Measurements from ENCODE around the gene EYA3. TPM values are rescaled to one million over a fixed set of nuclear protein-coding genes. Genes with fewer than 3 reads are reported as not detected.

The EYA3 gene
- total and polyA plus RNA-seq, 7 donors: 3.6 to 15.3 (median 13.1) TPM

GRCh38 chr1:27960762-27961645, 127.4 kb downstream of the EYA3 start:
- DNase-seq: no peak
- Histone ChIP-seq H3K36me3 (ENCODE audit: insufficient read depth in 1 of 2, low read depth in 1 of 2) (peaks cover 0 to 18% of the 10 kb centered on the region in 2 donors), H3K4me1 (no peaks in the 10 kb centered on the region), H3K9me3 (no peaks in the 10 kb centered on the region), H3K4me3 (peak overlapping the region; percentile 86), H3K27ac (peak overlapping the region; percentile 81), H3K27me3 (ENCODE audit: insufficient read depth in 3 of 3, low read length in 2 of 3) (no peaks in the 10 kb centered on the region)
- TF ChIP-seq, protein P1, sequence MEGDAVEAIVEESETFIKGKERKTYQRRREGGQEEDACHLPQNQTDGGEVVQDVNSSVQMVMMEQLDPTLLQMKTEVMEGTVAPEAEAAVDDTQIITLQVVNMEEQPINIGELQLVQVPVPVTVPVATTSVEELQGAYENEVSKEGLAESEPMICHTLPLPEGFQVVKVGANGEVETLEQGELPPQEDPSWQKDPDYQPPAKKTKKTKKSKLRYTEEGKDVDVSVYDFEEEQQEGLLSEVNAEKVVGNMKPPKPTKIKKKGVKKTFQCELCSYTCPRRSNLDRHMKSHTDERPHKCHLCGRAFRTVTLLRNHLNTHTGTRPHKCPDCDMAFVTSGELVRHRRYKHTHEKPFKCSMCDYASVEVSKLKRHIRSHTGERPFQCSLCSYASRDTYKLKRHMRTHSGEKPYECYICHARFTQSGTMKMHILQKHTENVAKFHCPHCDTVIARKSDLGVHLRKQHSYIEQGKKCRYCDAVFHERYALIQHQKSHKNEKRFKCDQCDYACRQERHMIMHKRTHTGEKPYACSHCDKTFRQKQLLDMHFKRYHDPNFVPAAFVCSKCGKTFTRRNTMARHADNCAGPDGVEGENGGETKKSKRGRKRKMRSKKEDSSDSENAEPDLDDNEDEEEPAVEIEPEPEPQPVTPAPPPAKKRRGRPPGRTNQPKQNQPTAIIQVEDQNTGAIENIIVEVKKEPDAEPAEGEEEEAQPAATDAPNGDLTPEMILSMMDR (IDR thresholded peaks at IDR 0.05): no peak
- intact Hi-C loops (cut with DNase I): no loop called here
- ATAC-seq: peak; percentile 36 to 63 (median 48)
- 44 to 55% (median 48%) methylated on average over 13 of the region's 13 CpGs for WGBS, 3 donors

DNA sequence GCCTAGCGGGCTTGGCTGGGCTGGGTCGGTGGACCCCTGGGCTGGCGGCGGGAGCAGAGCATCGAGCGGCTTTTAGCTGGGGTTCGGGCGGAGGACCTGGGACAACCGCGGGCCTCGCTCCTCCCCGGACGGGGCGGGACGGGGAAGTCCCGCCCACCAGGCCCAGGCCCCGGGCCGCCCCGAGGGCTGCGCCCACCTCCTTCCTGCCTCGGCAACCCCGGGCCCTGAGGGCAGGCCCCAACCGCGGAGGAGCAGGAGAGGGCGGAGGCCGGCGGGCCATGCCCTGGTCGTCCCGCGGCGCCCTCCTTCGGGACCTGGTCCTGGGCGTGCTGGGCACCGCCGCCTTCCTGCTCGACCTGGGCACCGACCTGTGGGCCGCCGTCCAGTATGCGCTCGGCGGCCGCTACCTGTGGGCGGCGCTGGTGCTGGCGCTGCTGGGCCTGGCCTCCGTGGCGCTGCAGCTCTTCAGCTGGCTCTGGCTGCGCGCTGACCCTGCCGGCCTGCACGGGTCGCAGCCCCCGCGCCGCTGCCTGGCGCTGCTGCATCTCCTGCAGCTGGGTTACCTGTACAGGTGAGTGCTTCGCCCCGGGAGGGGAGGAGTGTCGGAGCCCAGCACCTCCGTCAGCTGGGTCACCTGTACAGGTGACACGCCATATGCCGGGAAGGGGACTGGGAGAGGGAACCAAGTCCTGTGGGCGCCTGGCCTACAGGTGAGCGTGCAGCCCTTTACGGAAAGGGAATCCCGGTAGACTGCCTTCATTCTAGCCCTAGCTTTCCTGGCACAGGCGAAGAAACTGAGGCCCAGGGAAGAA, 128.4 kb downstream of the EYA3 start, which contains the start of gene XKR8:
Gene XKR8, plus strand, starts transcription at position 182 of the 812 bp plus-strand sequence. Its CDS starts 97 bp downstream, at position 279.
- DNase-seq: peak; percentile 78 to 85
- intact Hi-C loops (cut with DNase I): no loop called here
- WGBS, 3 donors: 7 to 11% (median 9%) methylated on average over 49 to 68 of the region's 68 CpGs
- H3K9me3 ChIP-seq: no peaks in the 10 kb centered on the region
- H3K4me3 ChIP-seq: peak within 1 kb of the TSS; percentile 86
- no peaks in the 10 kb centered on the region for H3K27me3 ChIP-seq (ENCODE audit: insufficient read depth in 3 of 3, low read length in 2 of 3)
- H3K4me1 ChIP-seq: no peaks in the 10 kb centered on the region
- TF ChIP-seq, protein P1 (IDR thresholded peaks at IDR 0.05): peak; percentile 16
- H3K27ac ChIP-seq: peak within 1 kb of the TSS; percentile 81
- ATAC-seq: peak; percentile 84 to 91 (median 88)
- peaks cover 0 to 13% of the 10 kb centered on the region in 2 donors for H3K36me3 ChIP-seq (ENCODE audit: insufficient read depth in 1 of 2, low read depth in 1 of 2)

GRCh38 chr1:27958513-27958912, 129.9 kb downstream of the EYA3 start:
- intact Hi-C loops (cut with DNase I): no loop called here
- TF ChIP-seq, protein P1 (IDR thresholded peaks at IDR 0.05): no peak
- ATAC-seq: no peak
- Histone ChIP-seq H3K36me3 (ENCODE audit: insufficient read depth in 1 of 2, low read depth in 1 of 2) (peaks cover 0 to 4% of the 10 kb centered on the region in 2 donors), H3K4me1 (no peaks in the 10 kb centered on the region), H3K27me3 (ENCODE audit: insufficient read depth in 3 of 3, low read length in 2 of 3) (no peaks in the 10 kb centered on the region), H3K9me3 (no peaks in the 10 kb centered on the region), H3K4me3 (no peak overlapping the region), H3K27ac (no peak overlapping the region)
- peak in 1 of 2 donors; percentile 57 for DNase-seq
- WGBS, 3 donors: 94 to 97% (median 96%) methylated on average over 26 of the region's 26 CpGs

GRCh38 chr1:27957655-27958054, 130.8 kb downstream of the EYA3 start:
- no peak for DNase-seq
- intact Hi-C loops (cut with DNase I): no loop called here
- WGBS, 3 donors: 92 to 98% (median 96%) methylated on average over 5 of the region's 5 CpGs

More at GRCh38 chr1:27957655-27958054, 130.8 kb downstream of the EYA3 start:
- Histone ChIP-seq H3K4me3 (no peak overlapping the region), H3K27me3 (ENCODE audit: insufficient read depth in 3 of 3, low read length in 2 of 3) (no peaks in the 10 kb centered on the region), H3K27ac (no peak overlapping the region), H3K36me3 (ENCODE audit: insufficient read depth in 1 of 2, low read depth in 1 of 2) (no peaks in the 10 kb centered on the region), H3K9me3 (no peaks in the 10 kb centered on the region), H3K4me1 (no peaks in the 10 kb centered on the region)
- no peak for ATAC-seq
- TF ChIP-seq, protein P1 (IDR thresholded peaks at IDR 0.05): no peak

Measured in psoas muscle (tissue), 8 donors.